Endothelial cell of umbilical vein (primary cell): ENCODE results near the gene PRKCB. TPM values are rescaled to one million over a fixed set of nuclear protein-coding genes. Genes with fewer than 3 reads are reported as not detected.

Experiments used
- BruUV-seq: library from RNA; stranded (reverse); fragments of 400-500 nt; replicated peaks from 2 replicates; lab custom pipeline; 2021; lab: Mats Ljungman, UMichigan
- CTCF ChIA-PET: fragments of 300-600, 350-600 bp; sonication (Branson Sonifier 250); formaldehyde crosslinking; loops from one replicate; lab custom pipeline; 2021; ENCODE audit warnings: antibody characterized with exemption, inconsistent platforms; lab: Charles Lee
- POLR2A ChIA-PET: fragments of 300-600, 350-600 bp; sonication (Branson Sonifier 250); formaldehyde crosslinking; loops from one replicate; lab custom pipeline; 2021; ENCODE audit warnings: antibody characterized with exemption, inconsistent platforms; lab: Charles Lee
- DNase-seq: peaks from one replicate; pipeline ENCODE4 v3.0.0-alpha.2; 2011; ENCODE audit warnings: low read depth, low spot score
- FAIRE-seq: peaks from 2 replicates; lab custom pipeline; 2011; peaks lifted over from hg19 to GRCh38; lab: Jason Lieb, UNC
- H2AFZ ChIP-seq: 2 replicates; pipeline ENCODE4 v1.6.0; 2012; ENCODE audit warnings: low read depth, low read length, control low read depth, inconsistent platforms
- H3K27ac ChIP-seq: 2 replicates; pipeline ENCODE4 v1.5.1; 2011; ENCODE audit warnings: low read depth, mild to moderate bottlenecking, control low read depth, low read length, moderate library complexity; ENCODE audit not compliant: insufficient read depth
- H3K27me3 ChIP-seq, 2 experiments: 2 replicates each; pipeline versions ENCODE4 v1.6.0 to v1.6.1; 2011; ENCODE audit warnings: low read length in 2 of 2, mixed read lengths in 1 of 2; ENCODE audit not compliant: control insufficient read depth in 2 of 2, insufficient read depth in 2 of 2
- H3K36me3 ChIP-seq, 2 experiments: 2 replicates in 1 of 2; 3 replicates in 1 of 2; pipeline ENCODE4 v1.5.1; 2011; ENCODE audit warnings: low read length in 2 of 2, mild to moderate bottlenecking in 1 of 2, moderate library complexity in 1 of 2; ENCODE audit not compliant: control insufficient read depth in 2 of 2, insufficient read depth in 2 of 2; ENCODE audit errors: extremely low read depth in 1 of 2
- H3K4me1 ChIP-seq: 3 replicates; pipeline ENCODE4 v1.5.1; 2011; ENCODE audit warnings: mild to moderate bottlenecking, low read length; ENCODE audit not compliant: control insufficient read depth, insufficient read depth; ENCODE audit errors: extremely low read depth
- H3K4me2 ChIP-seq: 2 replicates; pipeline ENCODE4 v1.6.1; 2011; ENCODE audit warnings: low read length, control low read depth, mixed read lengths; ENCODE audit not compliant: insufficient read depth
- H3K4me3 ChIP-seq, 3 experiments: fragments of 200-600 bp in 1 of 3; sonication (generic), shearing (Covaris generic) in 1 of 3; replicated peaks in 1 of 3; 2 replicates each; pipeline ENCODE4 v1.5.1; 2011 to 2016; ENCODE audit warnings: control low read depth in 3 of 3, low read length in 3 of 3, mild to moderate bottlenecking in 2 of 3, inconsistent platforms in 1 of 3, low read depth in 1 of 3, moderate library complexity in 1 of 3; ENCODE audit not compliant: insufficient read depth in 1 of 3
- H3K79me2 ChIP-seq: 2 replicates; pipeline ENCODE4 v1.6.0; 2012; ENCODE audit warnings: low read length, inconsistent platforms; ENCODE audit not compliant: control insufficient read depth, insufficient read depth
- H3K9ac ChIP-seq: replicated peaks from 2 replicates; pipeline ENCODE3; 2011; ENCODE audit warnings: low read length, control low read depth; ENCODE audit not compliant: insufficient read depth; ENCODE audit errors: extremely low read depth
- H3K9me1 ChIP-seq: replicated peaks from 3 replicates; pipeline ENCODE4 v1.6.0; 2011; ENCODE audit warnings: mild to moderate bottlenecking, low read length; ENCODE audit not compliant: control insufficient read depth, insufficient read depth; ENCODE audit errors: extremely low read depth
- H3K9me3 ChIP-seq: replicated peaks from 2 replicates; pipeline ENCODE4 v1.5.1; 2012; ENCODE audit warnings: low read length, inconsistent platforms; ENCODE audit not compliant: control insufficient read depth, insufficient read depth
- H4K20me1 ChIP-seq: replicated peaks from 2 replicates; pipeline ENCODE3; 2011; ENCODE audit warnings: mild to moderate bottlenecking, low read length; ENCODE audit not compliant: control insufficient read depth, insufficient read depth; ENCODE audit errors: extremely low read depth
- CTCF ChIP-seq, 2 donors: IDR thresholded peaks; 1 replicate in 1 of 2; 2 replicates in 1 of 2; pipeline ENCODE4 v1.5.1; 2011; ENCODE audit warnings: low read length in 2 of 2, mild to moderate bottlenecking in 2 of 2, moderate library complexity in 2 of 2, control low read depth in 1 of 2, inconsistent platforms in 1 of 2, low read depth in 1 of 2; ENCODE audit not compliant: insufficient read depth in 1 of 2; ENCODE audit errors: extremely low read depth in 1 of 2
- EZH2 ChIP-seq: IDR thresholded peaks from 2 replicates; pipeline ENCODE4 v1.6.1; 2012; ENCODE audit warnings: borderline replicate concordance, low read depth, mild to moderate bottlenecking, moderate library complexity, low read length, inconsistent platforms; ENCODE audit not compliant: severe bottlenecking
- GATA2 ChIP-seq: IDR thresholded peaks from 2 replicates; pipeline ENCODE4 v1.7.0; 2011; ENCODE audit warnings: low read depth, mild to moderate bottlenecking, moderate library complexity, mixed read lengths, low read length; ENCODE audit not compliant: insufficient read length, insufficient read depth
- JUN ChIP-seq: IDR thresholded peaks from 2 replicates; pipeline ENCODE4 v1.6.1; 2011; ENCODE audit warnings: borderline replicate concordance, low read depth; ENCODE audit not compliant: insufficient read length, insufficient read depth
- MAX ChIP-seq: IDR thresholded peaks from 2 replicates; pipeline ENCODE4 v1.6.1; 2011; ENCODE audit not compliant: insufficient read depth, insufficient read length
- MYC ChIP-seq: IDR thresholded peaks from one replicate; pipeline ENCODE4 v1.6.1; 2011; ENCODE audit warnings: mild to moderate bottlenecking, low read depth, low read length
- POLR2A ChIP-seq: IDR thresholded peaks from 2 replicates; pipeline ENCODE4 v1.6.1; 2012; ENCODE audit warnings: low read depth, mild to moderate bottlenecking, control low read depth, low read length
- POLR2AphosphoS5 ChIP-seq: IDR thresholded peaks from 2 replicates; pipeline ENCODE4 v1.6.1; 2012; ENCODE audit warnings: low read depth, mild to moderate bottlenecking, control low read depth, low read length, moderate library complexity; ENCODE audit not compliant: insufficient read depth
- dilution Hi-C: fragments of 300-500 bp; cut with MboI; formaldehyde crosslinking; loops from one replicate; pipeline ENCODE4 v1.15.0; 2019; ENCODE audit warnings: low sequenced_read_pairs; ENCODE audit not compliant: extremely low pct_ligation_motif_present
- intact Hi-C: fragments of 100-400 bp; cut with micrococcal nuclease; formaldehyde crosslinking; loops from one replicate; pipeline ENCODE4 v1.10.0; 2022
- polyA plus RNA-seq, 4 experiments: library from polyadenylated mRNA; depleted of rRNA in 3 of 4; stranded (reverse) in 3 of 4; unstranded in 1 of 4; fragments of >200 nt; gene quantifications; 2 replicates each; pipeline versions ENCODE4 v1.2.1 to v1.2.3, GENCODE V29; 2011 to 2012; ENCODE audit warnings: missing spikeins in 1 of 4
- total RNA-seq: library from RNA; stranded (reverse); gene quantifications from 2 replicates; pipeline ENCODE4 v1.2.3, GENCODE V29; 2021

Gene PRKCB
- total and polyA plus RNA-seq, 2 donors (not counting 3 experiments of a cell fraction or from before 2014, with no cell fraction given), result 0.01 TPM; not detected in 1

GRCh38 chr16:23796941-23797340 is 38.8 kb upstream of the PRKCB start:
- POLR2A ChIA-PET, result no interaction called here
- dilution Hi-C loops, result no loop called here
- CTCF ChIA-PET, result interaction anchor here (0.7 to 13.3 kb wide), 3 partner anchors 31 to 708 kb away, joined by 4 to 133 read pairs (median 7); no protein-coding TSS in a partner anchor

More at GRCh38 chr16:23796941-23797340, 38.8 kb upstream of the PRKCB start:
- Histone ChIP-seq H3K4me1 (no peaks in the 10 kb centered on the region), H3K4me2 (no peak overlapping the region), H3K9me3 (no peaks in the 10 kb centered on the region), H3K79me2 (no peaks in the 10 kb centered on the region), H4K20me1 (no peaks in the 10 kb centered on the region), H3K9me1 (no peaks in the 10 kb centered on the region), H3K36me3 (no peaks in the 10 kb centered on the region), H3K27ac (no peak overlapping the region), H2AFZ (no peak overlapping the region), H3K27me3 (no peaks in the 10 kb centered on the region), H3K9ac (no peak overlapping the region), H3K4me3 (no peak overlapping the region)
- TF ChIP-seq EZH2 (no peak), POLR2A (no peak), MAX (no peak), MYC (no peak), CTCF (IDR thresholded peaks at IDR 0.05; ENCODE audit: extremely low read depth in 1 of 2, insufficient read depth in 1 of 2, low read depth in 1 of 2, low read length in 2 of 2) (no peak), POLR2AphosphoS5 (no peak), GATA2 (no peak), JUN (no peak)
- intact Hi-C loops, result no loop called here
- no peak for DNase-seq
- FAIRE-seq, result no peak
- BruUV-seq, result no TSS peak
